Neural cell (in vitro differentiated cells): ENCODE results near the gene PPP1R18. TPM values are rescaled to one million over a fixed set of nuclear protein-coding genes. Genes with fewer than 3 reads are reported as not detected.

Experiments used
- H2AFZ ChIP-seq: fragments of 200-600, 300-800 bp; sonication (generic), shearing (Covaris generic); 2 replicates; pipeline ENCODE4 v1.6.0; 2014; ENCODE audit warnings: low read depth, mild to moderate bottlenecking, antibody characterized with exemption, low read length, moderate library complexity
- H3F3A ChIP-seq: fragments of 200-600 bp; shearing (Covaris generic); 2 replicates; pipeline ENCODE4 v1.6.1; 2016; ENCODE audit warnings: mild to moderate bottlenecking, moderate library complexity, mixed read lengths, antibody characterized with exemption, low read length; ENCODE audit not compliant: insufficient read depth, poor library complexity, severe bottlenecking
- H3K27ac ChIP-seq: fragments of 200-600, 300-800 bp; sonication (generic), shearing (Covaris generic); 2 replicates; pipeline ENCODE4 v1.5.1; 2014; ENCODE audit warnings: mild to moderate bottlenecking, low read length, moderate library complexity
- H3K27me3 ChIP-seq: fragments of 300-800, 200-600 bp; sonication (generic), shearing (Covaris generic); 2 replicates; pipeline ENCODE4 v1.6.0; 2014; ENCODE audit warnings: mild to moderate bottlenecking, low read depth, low read length, moderate library complexity; ENCODE audit not compliant: insufficient read depth
- H3K36me3 ChIP-seq: fragments of 300-800, 200-600 bp; sonication (generic), shearing (Covaris generic); 2 replicates; pipeline ENCODE4 v1.5.1; 2014; ENCODE audit warnings: mild to moderate bottlenecking, antibody characterized with exemption, low read length, moderate library complexity; ENCODE audit not compliant: insufficient read depth
- H3K4me2 ChIP-seq: fragments of 300-800, 200-600 bp; sonication (generic), shearing (Covaris generic); 2 replicates; pipeline ENCODE4 v1.6.0; 2014; ENCODE audit warnings: mild to moderate bottlenecking, low read length
- H3K4me3 ChIP-seq: fragments of 300-800, 200-600 bp; sonication (generic), shearing (Covaris generic); 2 replicates; pipeline ENCODE4 v1.5.1; 2014; ENCODE audit warnings: mild to moderate bottlenecking, low read length, moderate library complexity
- H3K79me2 ChIP-seq: fragments of 200-600 bp; shearing (Covaris generic); replicated peaks from 2 replicates; pipeline ENCODE4 v1.6.0; 2014; ENCODE audit warnings: mild to moderate bottlenecking, low read length, moderate library complexity; ENCODE audit not compliant: insufficient read depth
- H3K9ac ChIP-seq: fragments of 300-800, 200-600 bp; sonication (generic), shearing (Covaris generic); 2 replicates; pipeline ENCODE4 v1.6.1; 2016; ENCODE audit warnings: mild to moderate bottlenecking, low read length, mixed read lengths
- H3K9me2 ChIP-seq: fragments of 200-600 bp; shearing (Covaris generic); 2 replicates; pipeline ENCODE4 v1.6.1; 2016; ENCODE audit warnings: mild to moderate bottlenecking, low read length, mixed read lengths; ENCODE audit not compliant: insufficient read depth
- H3K9me3 ChIP-seq: fragments of 200-600, 300-800 bp; sonication (generic), shearing (Covaris generic); 2 replicates; pipeline ENCODE4 v1.6.1; 2016; ENCODE audit warnings: mild to moderate bottlenecking, mixed run types, low read length, moderate library complexity, mixed read lengths
- H4K20me1 ChIP-seq: fragments of 200-600 bp; shearing (Covaris generic); 2 replicates; pipeline ENCODE4 v1.6.1; 2016; ENCODE audit warnings: mild to moderate bottlenecking, mixed run types; ENCODE audit not compliant: insufficient read depth
- CTCF ChIP-seq: fragments of 450-650 bp; IDR thresholded peaks from 2 replicates; pipeline ENCODE4 v1.5.1; 2014; ENCODE audit warnings: antibody characterized with exemption, mild to moderate bottlenecking, moderate library complexity; ENCODE audit not compliant: poor library complexity, severe bottlenecking
- EP300 ChIP-seq: fragments of 450-650 bp; conservative IDR thresholded peaks from 2 replicates; pipeline ENCODE4 v1.6.1; 2014; ENCODE audit warnings: antibody characterized with exemption, mild to moderate bottlenecking, moderate library complexity; ENCODE audit not compliant: poor library complexity, severe bottlenecking
- EZH2 ChIP-seq: fragments of 200-600, 300-800 bp; shearing (Covaris generic), sonication (generic); IDR thresholded peaks from 2 replicates; pipeline ENCODE4 v1.6.1; 2014; ENCODE audit warnings: antibody characterized with exemption, low read length, borderline replicate concordance, mild to moderate bottlenecking; ENCODE audit not compliant: insufficient read depth, poor library complexity, severe bottlenecking
- MXI1 ChIP-seq: fragments of 450-650 bp; conservative IDR thresholded peaks from 2 replicates; pipeline ENCODE4 v1.6.1; 2014; ENCODE audit warnings: antibody characterized with exemption, mild to moderate bottlenecking; ENCODE audit not compliant: poor library complexity, severe bottlenecking
- POLR2AphosphoS5 ChIP-seq: IDR thresholded peaks from 2 replicates; pipeline ENCODE4 v1.6.1; 2012
- RAD21 ChIP-seq: fragments of 450-650 bp; conservative IDR thresholded peaks from 2 replicates; pipeline ENCODE4 v1.6.1; 2014; ENCODE audit warnings: antibody characterized with exemption, mild to moderate bottlenecking, moderate library complexity
- REST ChIP-seq: IDR thresholded peaks from 2 replicates; pipeline ENCODE4 v1.6.1; 2012; ENCODE audit warnings: borderline replicate concordance
- SMC3 ChIP-seq: fragments of 450-650 bp; conservative IDR thresholded peaks from 2 replicates; pipeline ENCODE4 v1.6.1; 2014; ENCODE audit warnings: antibody characterized with exemption, mild to moderate bottlenecking, moderate library complexity; ENCODE audit not compliant: poor library complexity
- TAF1 ChIP-seq: IDR thresholded peaks from 2 replicates; pipeline ENCODE4 v1.6.1; 2012; ENCODE audit warnings: low read depth
- polyA plus RNA-seq: library from polyadenylated mRNA; depleted of rRNA; stranded (reverse); fragments of >200 nt; gene quantifications from 2 replicates; pipeline ENCODE4 v1.2.3, GENCODE V29; 2014

Gene PPP1R18
- polyA plus RNA-seq, 1 donor from 2014 or later: 50.6 TPM

GRCh38 chr6:30712441-30712945 is 26.0 kb upstream of the PPP1R18 start:
- H3K27ac ChIP-seq: no peak overlapping the region
- H4K20me1 ChIP-seq: no peaks in the 10 kb centered on the region
- H3K9ac ChIP-seq: no peak overlapping the region
- H2AFZ ChIP-seq: no peak overlapping the region
- no peaks in the 10 kb centered on the region for H3F3A ChIP-seq
- TF ChIP-seq POLR2AphosphoS5 (no peak), SMC3 (no peak), MXI1 (no peak)
- H3K9me3 ChIP-seq: no peaks in the 10 kb centered on the region
- H3K27me3 ChIP-seq: no peaks in the 10 kb centered on the region
- no peak overlapping the region for H3K4me2 ChIP-seq
- H3K79me2 ChIP-seq: peaks cover 14% of the 10 kb centered on the region
- peaks cover 7% of the 10 kb centered on the region for H3K36me3 ChIP-seq
- no peak overlapping the region for H3K4me3 ChIP-seq
- H3K9me2 ChIP-seq: no peaks in the 10 kb centered on the region

GRCh38 chr6:30711758-30712380 is 25.4 kb upstream of the PPP1R18 start:
- H3K79me2 ChIP-seq: peaks cover 14% of the 10 kb centered on the region
- no peaks in the 10 kb centered on the region for H3K9me3 ChIP-seq
- peaks cover 7% of the 10 kb centered on the region for H3K36me3 ChIP-seq
- H3K4me2 ChIP-seq: no peak overlapping the region
- H2AFZ ChIP-seq: no peak overlapping the region
- H3K9ac ChIP-seq: no peak overlapping the region
- no peak overlapping the region for H3K4me3 ChIP-seq
- TF ChIP-seq SMC3 (no peak), RAD21 (no peak), MXI1 (no peak), POLR2AphosphoS5 (no peak), CTCF (no peak), TAF1 (no peak), REST (no peak), EZH2 (no peak), EP300 (no peak)
- no peak overlapping the region for H3K27ac ChIP-seq
- H3F3A ChIP-seq: no peaks in the 10 kb centered on the region
- no peaks in the 10 kb centered on the region for H3K27me3 ChIP-seq
- H3K9me2 ChIP-seq: no peaks in the 10 kb centered on the region
- H4K20me1 ChIP-seq: no peaks in the 10 kb centered on the region
